T-helper 2 cell (primary cell): ENCODE measurements around the gene OR4E2.
A peak's percentile ranks its signal among the peaks of the same experiment; 100 is the strongest.
"Not testable (repeated sequence)": the region's sequence is repeated elsewhere in the genome, so short reads cannot be mapped to it uniquely, and the experiment has no call there.

ENCODE experiments used
- DNase-seq, 5 experiments: peaks; one replicate each; pipeline versions ENCODE4 v3.0.0 to v3.0.0-alpha.2; 2012 to 2022
- total RNA-seq, 2 donors: gene quantifications; one replicate each; lab custom pipeline; 2026; lab: John Stamatoyannopoulos, UW

The OR4E2 gene
- 0 reads per million in 2 donors for total RNA-seq

GRCh38 chr14:21653331-21653885 is at the start of gene OR4E2:
TSS of gene OR4E2 (plus strand) at chr14:21653835. CDS start at chr14:21665083, 11,248 bp downstream.
- no peak for DNase-seq

DNA sequence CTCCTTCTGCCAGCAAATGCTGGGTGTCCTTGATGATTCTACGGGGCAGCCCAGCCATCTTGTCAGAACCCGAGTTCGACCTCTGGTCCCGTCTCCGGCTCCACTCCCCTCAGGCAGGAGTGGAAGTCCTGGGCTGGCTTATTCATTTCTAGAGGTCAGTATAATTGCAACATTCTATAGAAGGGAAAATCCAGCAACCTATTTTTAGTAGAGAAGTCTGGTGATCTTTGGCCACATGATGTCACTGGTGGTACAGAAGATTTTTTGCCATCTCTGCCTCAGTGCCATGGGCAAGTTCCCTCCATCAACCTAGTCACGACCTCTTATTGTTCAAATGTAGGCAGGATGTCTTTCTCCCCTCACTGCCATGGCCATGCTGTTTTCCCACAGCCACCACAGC is 41.3 kb upstream of the OR4E2 start:
- DNase-seq: no peak

DNA sequence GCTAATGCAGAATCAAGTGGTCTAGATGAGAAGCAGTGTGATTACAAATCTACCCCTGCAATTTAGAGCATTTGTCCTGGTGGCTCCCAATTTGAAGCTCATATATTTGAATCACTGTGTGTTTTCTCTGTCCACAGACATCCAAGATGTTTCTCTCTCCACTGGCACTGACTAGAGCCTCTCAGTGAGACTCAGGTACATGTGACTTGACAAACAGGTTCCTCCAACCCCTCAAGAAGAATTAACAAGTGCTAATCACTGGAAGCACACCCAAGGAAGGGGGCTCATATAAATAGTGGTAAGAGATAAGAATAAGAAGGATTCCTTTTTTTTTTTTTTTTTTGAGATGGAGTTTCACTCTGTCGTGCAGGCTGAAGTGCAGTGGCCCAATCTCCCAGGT is 39.4 kb upstream of the OR4E2 start:
- no peak for DNase-seq

GRCh38 chr14:21617614-21618013 is 36.0 kb upstream of the OR4E2 start:
- DNase-seq: no peak

DNA sequence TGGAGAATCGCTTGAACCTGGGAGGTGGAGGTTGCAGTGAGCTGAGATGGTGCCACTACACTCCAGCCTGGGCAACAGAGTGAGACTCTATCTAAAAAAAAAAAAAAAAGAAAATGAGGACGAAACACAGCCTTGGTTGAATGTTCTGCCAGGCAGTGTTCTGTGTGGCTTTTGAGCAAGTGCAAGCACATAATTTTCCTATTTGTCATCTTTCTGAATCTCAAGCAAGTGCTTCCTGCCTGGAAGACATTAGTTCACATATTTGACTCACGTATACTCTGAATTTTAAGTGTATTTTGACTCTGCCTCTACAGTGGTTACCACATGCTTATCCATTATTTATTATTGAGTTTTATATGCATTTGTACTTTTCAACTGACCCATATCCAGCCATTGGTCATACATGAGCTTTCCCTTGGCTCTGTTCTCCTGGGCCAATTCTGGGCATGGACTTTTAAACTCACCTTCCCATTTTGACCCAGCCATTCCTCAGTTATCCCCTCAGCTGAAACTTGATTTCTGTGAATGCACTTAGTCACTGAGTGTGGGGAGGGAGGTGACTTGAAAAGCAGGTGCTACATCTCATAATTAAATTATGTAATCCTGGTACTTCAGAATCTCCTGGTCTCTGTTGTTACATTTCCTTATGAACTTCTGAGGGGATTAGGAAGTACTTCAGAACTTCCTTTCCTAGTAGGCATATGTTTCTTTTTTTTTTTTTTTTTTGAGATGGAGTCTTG is 27.0 kb upstream of the OR4E2 start:
- DNase-seq: no peak

DNA sequence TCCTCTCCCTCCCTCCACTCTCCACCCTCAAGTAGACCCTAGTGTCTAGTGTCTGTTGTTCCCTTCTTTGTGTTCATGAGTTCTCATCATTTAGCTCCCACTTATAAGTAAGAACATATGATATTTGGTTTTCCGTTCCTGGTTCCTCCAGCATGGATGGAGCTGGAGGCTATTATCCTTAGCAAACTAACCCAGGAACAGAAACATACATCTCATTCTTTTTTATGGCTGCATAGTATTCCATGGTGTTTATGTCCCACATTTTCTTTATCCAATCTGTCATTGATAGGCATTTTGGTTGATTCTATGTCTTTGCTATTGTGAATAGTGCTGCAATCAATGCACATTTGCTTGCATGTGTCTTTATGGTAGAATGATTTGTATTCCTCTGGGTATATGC is 23.1 kb upstream of the OR4E2 start:
- DNase-seq: not testable (repeated sequence)

DNA sequence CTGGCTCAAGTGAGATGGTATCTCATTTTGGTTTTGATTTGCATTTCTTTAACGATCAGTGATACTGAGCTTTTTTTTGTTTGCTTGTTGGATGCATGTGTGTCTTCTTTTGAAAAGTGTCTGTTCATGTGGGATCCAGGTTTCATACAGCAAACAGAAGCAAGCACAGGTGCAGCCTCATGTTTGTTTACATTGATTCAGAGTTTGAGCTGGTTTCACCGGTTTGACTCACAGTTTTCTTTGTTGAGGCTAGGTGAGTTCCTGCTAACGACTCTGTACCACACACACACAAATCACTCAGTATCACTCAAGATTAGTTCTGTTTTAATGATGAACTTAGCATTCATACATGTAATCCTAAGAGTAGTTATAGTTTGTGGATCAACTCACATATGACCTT is 22.6 kb upstream of the OR4E2 start:
- DNase-seq: peak in 1 of 5 experiments; percentile 48

DNA sequence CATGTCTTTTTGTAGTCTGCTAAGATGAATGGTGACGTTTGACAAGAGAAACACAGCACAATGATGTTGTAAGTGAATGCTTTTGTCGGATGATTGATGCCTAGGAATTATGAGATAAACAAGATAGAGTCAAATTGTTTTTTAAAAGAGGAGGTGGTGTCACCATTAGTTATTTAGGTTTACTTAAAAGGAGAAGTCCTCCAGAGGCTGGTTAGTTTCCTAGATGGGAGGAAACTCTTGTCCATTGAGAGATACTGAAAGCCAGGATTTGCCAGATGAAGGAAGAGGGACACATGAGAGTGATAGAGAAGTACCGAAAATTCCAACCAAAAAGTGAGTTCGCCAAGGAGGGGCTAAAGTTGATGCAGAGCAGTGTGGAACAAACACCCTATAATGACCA is 18.8 kb upstream of the OR4E2 start, which contains the start of gene OR10G2:
OR10G2 (minus strand) TSS at position 101 of the 400 bp plus-strand sequence; CDS start at position 3, 98 bp downstream.
- no peak for DNase-seq

DNA sequence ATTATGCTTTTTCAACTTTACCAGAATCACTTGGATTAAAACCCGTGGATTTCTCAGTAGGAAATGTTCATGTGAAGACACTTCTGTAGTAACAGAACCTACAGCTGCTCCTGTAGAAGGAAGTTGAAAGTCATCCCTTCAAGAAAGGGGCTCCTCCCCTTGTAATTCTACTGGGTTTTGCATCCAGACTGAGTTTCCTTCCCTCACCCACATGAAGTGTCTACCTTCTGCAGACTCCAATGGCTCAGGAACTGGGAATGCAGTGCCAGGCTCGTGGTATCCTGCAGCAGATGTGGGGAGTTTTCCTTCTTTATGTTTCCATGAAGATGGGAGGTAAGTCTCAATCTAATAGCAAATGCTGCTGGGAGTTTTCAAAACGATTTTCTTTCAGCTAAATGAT is 11.0 kb upstream of the OR4E2 start:
- no peak for DNase-seq

DNA sequence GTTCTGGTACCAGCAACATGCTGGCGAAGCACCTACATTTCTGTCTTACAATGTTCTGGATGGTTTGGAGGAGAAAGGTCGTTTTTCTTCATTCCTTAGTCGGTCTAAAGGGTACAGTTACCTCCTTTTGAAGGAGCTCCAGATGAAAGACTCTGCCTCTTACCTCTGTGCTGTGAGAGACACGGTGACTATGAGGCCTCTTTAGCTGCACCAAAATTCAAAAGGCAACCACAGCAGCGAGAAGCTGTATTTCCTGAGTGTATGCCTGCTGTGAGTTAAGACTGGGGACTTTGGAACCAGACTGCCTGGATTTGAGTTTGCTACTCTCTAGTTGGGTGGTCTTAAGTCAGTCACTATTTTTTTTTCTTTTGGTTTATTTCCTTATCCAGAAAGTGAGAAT is 10.2 kb upstream of the OR4E2 start:
- no peak for DNase-seq

DNA sequence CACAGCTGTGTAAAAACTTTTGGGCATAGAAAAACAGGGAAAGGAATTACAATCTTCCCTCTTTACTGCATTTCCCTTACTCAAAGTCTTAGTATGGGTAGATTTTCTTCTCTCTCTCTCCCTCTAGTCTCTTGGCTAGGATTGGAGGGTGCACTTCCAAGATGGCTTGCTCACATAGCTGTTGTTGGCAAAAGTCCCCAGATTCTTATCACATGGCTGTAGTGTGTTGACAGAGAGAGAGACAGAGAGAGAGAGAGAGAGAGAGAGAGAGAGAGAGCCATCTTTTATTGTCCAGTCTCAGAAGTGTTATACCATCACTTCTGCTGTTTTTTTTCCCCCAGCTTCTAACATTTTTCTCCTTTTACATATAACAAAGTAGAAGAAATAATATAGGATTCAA is 6.3 kb upstream of the OR4E2 start:
- no peak for DNase-seq

GRCh38 chr14:21652209-21652808 is 1.3 kb upstream of the OR4E2 start:
- DNase-seq: no peak

DNA sequence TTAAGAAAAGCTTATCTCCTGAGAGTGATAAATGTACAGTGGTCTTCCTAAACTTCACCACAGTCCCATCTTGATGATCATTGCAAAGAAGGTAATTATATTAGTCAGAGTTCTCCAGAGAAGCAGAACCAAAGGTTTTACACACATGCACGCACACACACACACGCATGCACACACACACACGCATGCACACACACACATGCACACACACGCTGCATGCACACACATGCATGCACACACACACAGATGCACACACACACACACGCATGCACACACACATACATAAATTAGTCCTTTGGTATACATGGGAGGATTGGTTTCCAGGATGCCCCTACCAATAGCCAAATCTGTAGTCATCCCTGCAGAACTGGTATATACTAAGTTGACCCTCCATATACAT is 580 bp downstream of the OR4E2 start:
- no peak for DNase-seq

DNA sequence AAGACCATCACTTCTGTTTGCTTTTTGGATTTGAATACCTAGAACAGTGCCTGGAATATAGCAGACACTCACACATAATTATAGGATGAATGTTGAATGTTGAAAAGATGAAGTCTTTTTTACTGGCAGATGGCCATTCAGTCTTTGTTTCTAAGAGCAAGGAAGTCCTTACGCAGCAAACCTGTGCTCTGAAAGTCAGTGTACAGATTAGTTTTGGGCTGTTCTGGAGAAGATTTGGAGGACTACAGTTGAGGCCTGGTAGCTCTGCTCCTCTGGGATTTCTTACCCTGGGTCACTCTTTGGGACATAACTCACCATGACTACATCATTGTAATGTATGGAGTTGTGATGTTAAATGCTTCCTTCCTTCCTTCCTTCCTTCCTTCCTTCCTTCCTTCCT is 3.3 kb downstream of the OR4E2 start:
- DNase-seq: no peak

- no peak for DNase-seq
These were observed 14.7 kb downstream of the OR4E2 start for GRCh38 chr14:21668377-21668776.

DNA sequence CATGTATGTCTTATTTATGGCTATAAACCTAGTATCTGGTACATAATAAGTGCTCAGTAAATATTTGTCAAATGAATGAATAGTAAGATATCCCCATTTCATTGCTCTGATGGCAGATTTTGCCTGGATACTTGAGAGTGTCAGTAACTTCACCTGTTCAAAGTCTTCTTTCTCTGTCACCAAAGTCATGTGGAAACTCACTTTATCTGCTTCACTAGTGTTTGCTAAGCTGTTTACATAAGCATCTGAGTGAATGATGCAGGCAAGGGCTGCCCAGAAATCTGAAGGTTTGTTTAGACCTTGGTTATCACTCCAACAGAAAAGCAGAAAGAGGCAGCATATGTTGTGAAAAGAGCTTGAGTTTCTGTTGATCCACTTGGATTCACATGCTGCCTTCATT is 15.6 kb downstream of the OR4E2 start:
- DNase-seq: no peak

DNA sequence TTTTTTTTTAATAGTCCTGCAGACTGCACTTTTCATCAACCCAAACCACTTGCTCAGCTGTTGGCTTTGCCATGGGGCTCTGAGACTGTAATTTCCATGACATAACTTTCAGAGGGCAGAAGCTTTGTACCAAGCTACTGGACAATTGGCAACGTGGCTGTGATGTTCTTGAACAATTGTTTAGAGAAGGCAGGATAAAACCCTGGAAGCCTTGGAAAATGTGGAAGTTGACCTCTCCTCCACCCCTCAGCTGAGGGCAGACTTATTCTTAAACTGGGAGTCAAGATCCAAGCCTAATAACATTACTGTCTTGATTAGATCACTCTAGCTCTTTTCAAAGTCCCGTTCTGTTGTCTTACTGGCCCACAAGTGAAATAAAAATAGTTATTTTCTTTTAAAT is 17.7 kb downstream of the OR4E2 start:
- DNase-seq: no peak

DNA sequence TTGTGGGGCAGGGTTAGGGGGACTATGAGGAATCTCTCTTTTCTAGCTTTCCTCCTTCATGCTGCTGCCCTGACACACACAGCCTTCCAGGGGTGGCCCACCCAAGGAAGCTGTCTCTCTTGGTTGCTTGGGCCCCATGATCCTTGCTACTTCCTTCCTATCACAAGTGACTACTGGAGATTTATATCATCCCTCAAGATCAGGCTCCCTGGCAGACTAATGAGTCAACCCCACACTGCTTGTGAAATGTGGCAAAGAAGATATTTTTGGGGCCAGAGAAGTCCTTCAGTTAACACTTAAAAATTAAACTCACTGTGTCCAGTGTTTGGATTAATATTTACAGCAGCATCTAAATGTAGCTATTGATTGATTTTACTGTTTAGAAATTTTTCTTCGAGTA is 18.5 kb downstream of the OR4E2 start:
- no peak for DNase-seq

DNA sequence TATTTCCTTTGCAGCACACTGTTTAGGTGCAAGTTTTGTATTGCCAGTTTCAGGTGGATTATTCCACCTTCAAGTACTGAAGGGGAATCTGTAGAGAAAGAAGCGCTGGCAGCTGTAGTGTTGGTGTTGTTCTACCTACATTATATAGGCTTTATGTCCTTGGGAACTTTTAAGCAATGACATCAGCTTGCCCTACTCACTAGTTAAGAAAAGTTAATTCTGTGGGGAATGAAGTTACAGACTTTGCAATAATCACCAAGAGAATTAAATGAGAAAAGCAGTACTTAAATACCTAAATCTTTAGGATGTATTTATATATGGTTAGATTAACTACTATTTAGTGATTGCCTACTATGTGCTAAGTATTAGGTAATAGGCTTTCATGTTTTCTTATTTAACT is 20.1 kb downstream of the OR4E2 start, which contains the start of gene OR4E1:
OR4E1 (minus strand) TSS at position 101 of the 400 bp plus-strand sequence. CDS start 2,883 bp downstream, outside the sequence.
- DNase-seq: no peak

GRCh38 chr14:21675566-21675965 is 21.9 kb downstream of the OR4E2 start:
- DNase-seq: no peak

- no peak for DNase-seq
These were observed 26.4 kb downstream of the OR4E2 start for GRCh38 chr14:21680072-21680471.

DNA sequence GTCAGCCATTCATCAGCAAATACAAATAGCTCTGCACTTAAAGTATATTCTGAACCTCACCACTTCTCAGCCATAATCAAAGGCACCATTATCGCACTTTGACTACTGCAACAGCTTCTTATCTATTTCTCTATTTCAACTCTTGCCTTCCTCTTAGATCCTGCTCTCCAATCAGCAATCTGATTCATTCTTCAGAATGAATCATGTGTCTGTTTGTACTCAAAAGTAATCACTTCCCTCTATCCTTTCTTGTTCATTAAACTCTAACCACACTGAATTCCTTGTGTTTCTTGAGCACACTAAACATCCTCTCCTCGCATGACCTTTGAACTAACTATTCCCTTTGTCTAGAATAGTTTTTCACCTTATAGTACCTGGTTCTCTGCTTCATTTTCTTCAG is 32.8 kb downstream of the OR4E2 start:
- DNase-seq: no peak

- no peak for DNase-seq
These were observed 40.8 kb downstream of the OR4E2 start for GRCh38 chr14:21694425-21694824.

GRCh38 chr14:21697662-21698061 is 44.0 kb downstream of the OR4E2 start:
- DNase-seq: not testable (repeated sequence)
